Endothelial cell of umbilical vein (primary cell): ENCODE measurements around the gene MECR.
"Not testable (repeated sequence)": the region's sequence is repeated elsewhere in the genome, so short reads cannot be mapped to it uniquely, and the experiment has no call there.

Experiments
- EZH2 ChIP-seq: IDR thresholded peaks from 2 replicates; pipeline ENCODE4 v1.6.1; 2012; ENCODE audit warnings: borderline replicate concordance, low read depth, mild to moderate bottlenecking, moderate library complexity, low read length, inconsistent platforms; ENCODE audit not compliant: severe bottlenecking
- FOS ChIP-seq: IDR thresholded peaks from 2 replicates; pipeline ENCODE4 v1.6.1; 2011; ENCODE audit warnings: mild to moderate bottlenecking, low read length, moderate library complexity, borderline replicate concordance; ENCODE audit not compliant: insufficient read depth
- GATA2 ChIP-seq: IDR thresholded peaks from 2 replicates; pipeline ENCODE4 v1.7.0; 2011; ENCODE audit warnings: low read depth, mild to moderate bottlenecking, moderate library complexity, mixed read lengths, low read length; ENCODE audit not compliant: insufficient read length, insufficient read depth
- JUN ChIP-seq: IDR thresholded peaks from 2 replicates; pipeline ENCODE4 v1.6.1; 2011; ENCODE audit warnings: borderline replicate concordance, low read depth; ENCODE audit not compliant: insufficient read length, insufficient read depth
- POLR2A ChIP-seq: IDR thresholded peaks from 2 replicates; pipeline ENCODE4 v1.6.1; 2012; ENCODE audit warnings: low read depth, mild to moderate bottlenecking, control low read depth, low read length
- TF ChIP-seq, protein P1 (sequence below), 2 donors: IDR thresholded peaks; 1 replicate in 1 of 2; 2 replicates in 1 of 2; pipeline ENCODE4 v1.5.1; 2011; ENCODE audit warnings: low read length in 2 of 2, mild to moderate bottlenecking in 2 of 2, moderate library complexity in 2 of 2, control low read depth in 1 of 2, inconsistent platforms in 1 of 2, low read depth in 1 of 2; ENCODE audit not compliant: insufficient read depth in 1 of 2; ENCODE audit errors: extremely low read depth in 1 of 2

DNA sequence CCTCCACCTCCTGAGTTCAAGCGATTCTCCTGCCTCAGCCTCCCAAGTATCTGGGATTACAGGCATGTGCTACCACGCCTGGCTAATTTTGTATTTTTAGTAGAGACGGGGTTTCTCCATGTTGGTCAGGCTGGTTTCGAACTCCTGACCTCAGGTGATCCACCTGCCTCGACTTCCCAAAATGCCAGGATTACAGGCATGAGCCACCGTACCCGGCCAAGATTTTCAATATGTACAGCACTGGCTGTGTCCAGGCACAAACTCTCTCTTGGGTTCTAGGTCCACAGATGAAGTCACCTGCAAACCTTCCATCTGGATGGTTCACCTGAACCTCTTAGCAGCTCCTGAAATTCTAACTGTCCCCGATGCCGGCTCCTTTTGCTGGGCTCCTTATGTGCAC is 80.4 kb downstream of the MECR start:
- TF ChIP-seq, protein P1, sequence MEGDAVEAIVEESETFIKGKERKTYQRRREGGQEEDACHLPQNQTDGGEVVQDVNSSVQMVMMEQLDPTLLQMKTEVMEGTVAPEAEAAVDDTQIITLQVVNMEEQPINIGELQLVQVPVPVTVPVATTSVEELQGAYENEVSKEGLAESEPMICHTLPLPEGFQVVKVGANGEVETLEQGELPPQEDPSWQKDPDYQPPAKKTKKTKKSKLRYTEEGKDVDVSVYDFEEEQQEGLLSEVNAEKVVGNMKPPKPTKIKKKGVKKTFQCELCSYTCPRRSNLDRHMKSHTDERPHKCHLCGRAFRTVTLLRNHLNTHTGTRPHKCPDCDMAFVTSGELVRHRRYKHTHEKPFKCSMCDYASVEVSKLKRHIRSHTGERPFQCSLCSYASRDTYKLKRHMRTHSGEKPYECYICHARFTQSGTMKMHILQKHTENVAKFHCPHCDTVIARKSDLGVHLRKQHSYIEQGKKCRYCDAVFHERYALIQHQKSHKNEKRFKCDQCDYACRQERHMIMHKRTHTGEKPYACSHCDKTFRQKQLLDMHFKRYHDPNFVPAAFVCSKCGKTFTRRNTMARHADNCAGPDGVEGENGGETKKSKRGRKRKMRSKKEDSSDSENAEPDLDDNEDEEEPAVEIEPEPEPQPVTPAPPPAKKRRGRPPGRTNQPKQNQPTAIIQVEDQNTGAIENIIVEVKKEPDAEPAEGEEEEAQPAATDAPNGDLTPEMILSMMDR (IDR thresholded peaks at IDR 0.05; ENCODE audit: extremely low read depth in 1 of 2, insufficient read depth in 1 of 2, low read depth in 1 of 2, low read length in 2 of 2) = not testable (repeated sequence)
- not testable (repeated sequence) for TF ChIP-seq JUN, POLR2A, FOS, GATA2, EZH2
